ENCODE data around the gene LAMB2. TPM values are rescaled to one million over a fixed set of nuclear protein-coding genes. Genes with fewer than 3 reads are reported as not detected.

The LAMB2 gene
- total RNA-seq, 4 donors from 2014 or later = 293 to 476 (median 348) TPM

DNA sequence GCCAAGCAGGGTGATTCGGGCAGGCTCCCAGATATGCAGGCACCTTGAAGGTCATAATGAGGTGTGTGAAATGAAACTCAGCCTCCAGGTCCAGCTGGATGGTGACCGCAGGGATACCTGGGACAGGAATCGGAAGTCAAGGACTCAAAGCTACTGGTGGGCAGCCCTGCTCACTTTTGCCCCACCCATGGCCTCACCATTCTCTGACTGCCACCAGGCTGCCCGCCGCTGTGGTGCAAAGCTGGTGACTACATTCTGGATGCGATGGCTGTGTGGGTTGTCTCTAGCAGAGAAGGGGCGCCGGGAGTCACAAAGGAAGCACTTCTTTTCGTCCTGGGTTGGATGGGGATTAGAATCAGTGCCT is 795 bp downstream of the LAMB2 start:
- Histone ChIP-seq H3K27ac (peak overlapping the region; percentile 64 to 87 (median 74)), H3K4me3 (peak overlapping the region; percentile 37 to 66 (median 50)), H3K36me3 (peaks cover 0 to 13% (median 0%) of the 10 kb centered on the region in 3 donors), H3K9me3 (no peaks in the 10 kb centered on the region), H3K4me1 (peaks cover 0 to 37% (median 0%) of the 10 kb centered on the region in 4 donors), H3K27me3 (no peaks in the 10 kb centered on the region)
- TF ChIP-seq, protein P1, sequence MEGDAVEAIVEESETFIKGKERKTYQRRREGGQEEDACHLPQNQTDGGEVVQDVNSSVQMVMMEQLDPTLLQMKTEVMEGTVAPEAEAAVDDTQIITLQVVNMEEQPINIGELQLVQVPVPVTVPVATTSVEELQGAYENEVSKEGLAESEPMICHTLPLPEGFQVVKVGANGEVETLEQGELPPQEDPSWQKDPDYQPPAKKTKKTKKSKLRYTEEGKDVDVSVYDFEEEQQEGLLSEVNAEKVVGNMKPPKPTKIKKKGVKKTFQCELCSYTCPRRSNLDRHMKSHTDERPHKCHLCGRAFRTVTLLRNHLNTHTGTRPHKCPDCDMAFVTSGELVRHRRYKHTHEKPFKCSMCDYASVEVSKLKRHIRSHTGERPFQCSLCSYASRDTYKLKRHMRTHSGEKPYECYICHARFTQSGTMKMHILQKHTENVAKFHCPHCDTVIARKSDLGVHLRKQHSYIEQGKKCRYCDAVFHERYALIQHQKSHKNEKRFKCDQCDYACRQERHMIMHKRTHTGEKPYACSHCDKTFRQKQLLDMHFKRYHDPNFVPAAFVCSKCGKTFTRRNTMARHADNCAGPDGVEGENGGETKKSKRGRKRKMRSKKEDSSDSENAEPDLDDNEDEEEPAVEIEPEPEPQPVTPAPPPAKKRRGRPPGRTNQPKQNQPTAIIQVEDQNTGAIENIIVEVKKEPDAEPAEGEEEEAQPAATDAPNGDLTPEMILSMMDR (IDR thresholded peaks at IDR 0.05) = no peak
- TF ChIP-seq POLR2A (IDR thresholded peaks at IDR 0.05) = no peak
- no peak for DNase-seq

DNA sequence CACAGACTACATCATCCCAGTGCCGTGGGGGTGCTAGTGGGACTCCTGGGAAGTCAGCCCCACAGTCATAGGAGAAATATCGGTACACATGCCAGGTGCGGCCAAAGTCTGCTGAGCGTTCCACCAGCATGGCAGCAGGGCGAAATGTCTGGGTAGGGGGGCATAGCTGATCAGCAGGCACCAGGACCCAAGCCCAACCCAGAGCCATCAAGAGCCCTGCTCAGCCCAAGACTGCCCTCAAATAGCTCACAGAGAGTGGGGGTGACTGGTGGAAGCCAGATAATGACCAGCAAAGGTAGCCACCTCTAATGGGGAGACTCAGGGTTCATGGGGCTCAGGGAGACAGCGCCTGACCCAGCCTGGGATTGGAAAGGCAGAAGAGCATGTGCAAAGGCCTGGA is 1.3 kb downstream of the LAMB2 start:
- no peak for DNase-seq
- Histone ChIP-seq H3K4me3 (peak overlapping the region in 2 of 4 donors; percentile 60 to 66), H3K27me3 (no peaks in the 10 kb centered on the region), H3K9me3 (no peaks in the 10 kb centered on the region), H3K27ac (peak overlapping the region in 1 of 4 donors; percentile 76), H3K36me3 (peaks cover 0 to 18% (median 0%) of the 10 kb centered on the region in 3 donors), H3K4me1 (peaks cover 0 to 37% (median 0%) of the 10 kb centered on the region in 4 donors)
- TF ChIP-seq POLR2A (IDR thresholded peaks at IDR 0.05) = no peak
- TF ChIP-seq, protein P1 (IDR thresholded peaks at IDR 0.05) = no peak

DNA sequence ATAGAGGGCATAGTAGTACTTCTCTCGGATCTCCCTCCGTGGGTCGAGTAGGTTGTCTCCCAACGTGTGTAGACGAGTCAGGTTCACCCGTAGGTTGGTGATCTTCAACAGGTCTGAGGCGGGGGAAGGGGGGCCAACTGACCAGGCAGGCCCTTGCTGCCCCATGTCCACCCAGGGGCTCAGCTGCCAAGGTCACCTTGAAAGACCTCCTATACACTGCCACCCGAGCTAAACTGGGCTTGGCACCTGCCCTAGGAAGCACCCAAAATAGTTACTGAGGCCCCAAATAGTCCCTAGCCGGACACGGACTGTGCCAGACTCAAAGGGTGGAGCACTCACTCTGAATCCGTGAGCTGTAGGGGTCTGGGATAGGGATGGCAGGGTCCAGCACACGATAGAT is 1.8 kb downstream of the LAMB2 start:
- H3K27me3 ChIP-seq = no peaks in the 10 kb centered on the region
- DNase-seq = no peak
- no peak overlapping the region for H3K27ac ChIP-seq
- no peak overlapping the region for H3K4me3 ChIP-seq
- TF ChIP-seq, protein P1 (IDR thresholded peaks at IDR 0.05) = no peak
- TF ChIP-seq POLR2A (IDR thresholded peaks at IDR 0.05) = no peak
- H3K36me3 ChIP-seq = peaks cover 0 to 23% (median 0%) of the 10 kb centered on the region in 3 donors
- H3K4me1 ChIP-seq = peaks cover 0 to 37% (median 0%) of the 10 kb centered on the region in 4 donors
- no peaks in the 10 kb centered on the region for H3K9me3 ChIP-seq

DNA sequence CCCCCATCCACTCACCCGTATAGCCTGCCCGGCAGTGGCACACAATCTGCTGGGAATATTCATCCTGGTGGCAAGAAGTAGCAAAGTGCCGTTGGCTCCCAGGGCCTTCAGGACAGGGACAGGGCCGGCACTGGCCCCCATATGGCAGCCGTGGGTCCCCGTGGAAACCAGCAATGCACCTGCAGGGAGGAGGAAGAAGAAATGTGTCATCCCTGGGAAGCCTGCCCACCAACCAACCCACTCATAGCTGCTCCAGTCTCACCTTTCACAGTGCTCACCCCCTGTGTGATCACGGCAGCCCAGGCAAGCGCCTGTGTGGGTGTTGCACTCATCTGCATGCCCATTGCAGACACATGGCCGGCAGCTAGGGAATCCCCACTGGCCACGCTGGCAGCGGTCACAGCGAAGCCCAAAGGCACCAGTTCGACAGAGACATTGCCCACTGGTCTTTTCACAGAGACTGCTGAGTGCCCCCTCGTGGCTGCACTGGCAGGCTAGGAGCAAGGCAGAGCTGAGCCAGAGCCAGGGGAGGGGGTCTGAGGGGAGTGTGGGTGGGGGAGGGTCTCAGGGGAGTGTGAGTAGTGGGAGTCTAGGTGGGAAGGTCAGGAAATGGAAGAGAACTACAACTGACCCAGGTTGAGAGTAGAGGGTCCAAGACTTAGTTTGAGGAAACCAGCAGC is 7.7 kb downstream of the LAMB2 start:
- TF ChIP-seq, protein P1 (IDR thresholded peaks at IDR 0.05) = no peak
- TF ChIP-seq POLR2A (IDR thresholded peaks at IDR 0.05) = no peak
- H3K36me3 ChIP-seq = peaks cover 0 to 48% (median 0%) of the 10 kb centered on the region in 3 donors

DNA sequence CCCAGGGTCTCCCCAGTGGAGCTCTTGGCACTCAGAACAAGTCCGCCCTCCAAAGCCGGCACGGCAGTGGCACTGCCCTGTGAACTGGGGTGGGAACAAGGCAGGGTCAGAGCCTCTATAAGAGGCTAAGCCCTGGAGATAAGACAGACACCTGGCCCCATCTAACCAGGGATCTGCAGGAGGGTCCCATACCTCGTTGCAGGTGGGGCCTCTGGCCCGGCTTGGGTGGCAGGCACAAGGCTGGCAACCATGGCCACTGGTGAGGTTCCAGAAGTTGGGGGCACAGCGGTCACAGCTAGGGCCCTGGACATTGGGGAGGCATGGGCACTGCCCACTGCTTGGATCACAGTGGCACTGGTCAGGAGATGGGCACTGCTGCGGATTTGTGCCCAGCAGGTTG is 8.6 kb downstream of the LAMB2 start:
- Histone ChIP-seq H3K4me1 (peaks cover 4 to 8% (median 6%) of the 10 kb centered on the region in 4 donors), H3K27me3 (no peaks in the 10 kb centered on the region), H3K27ac (no peak overlapping the region), H3K9me3 (no peaks in the 10 kb centered on the region), H3K36me3 (peaks cover 0 to 46% (median 0%) of the 10 kb centered on the region in 3 donors), H3K4me3 (no peak overlapping the region)
- TF ChIP-seq, protein P1 (IDR thresholded peaks at IDR 0.05) = no peak
- no peak for TF ChIP-seq POLR2A (IDR thresholded peaks at IDR 0.05)
- no peak for DNase-seq

More for the DNA sequence above, 7.7 kb downstream of the LAMB2 start:
- Histone ChIP-seq H3K4me1 (peaks cover 0 to 5% (median under 1%) of the 10 kb centered on the region in 4 donors), H3K4me3 (no peak overlapping the region), H3K27ac (no peak overlapping the region), H3K27me3 (no peaks in the 10 kb centered on the region), H3K9me3 (no peaks in the 10 kb centered on the region)
- DNase-seq = no peak

Measured in Peyer's patch (tissue), 4 donors.